PC-9 (cell line): ENCODE results near the gene OFD1.

Experiments used
- CTCF ChIP-seq: fragments of 200-600 bp; sonication (generic); conservative IDR thresholded peaks from 2 replicates; pipeline ENCODE4 v1.6.1; 2017; ENCODE audit warnings: mixed run types, antibody characterized with exemption, mild to moderate bottlenecking, moderate library complexity
- EZH2 ChIP-seq: fragments of 200-600 bp; sonication (generic); IDR thresholded peaks from 2 replicates; pipeline ENCODE4 v1.8.0; 2017; ENCODE audit warnings: antibody characterized with exemption, low read depth

- no peak for TF ChIP-seq EZH2
- TF ChIP-seq CTCF, result no peak
These were observed 32.3 kb upstream of the OFD1 start for GRCh38 chrX:13702111-13702789.
